Ishikawa (cell line): Measurements from ENCODE around the gene PCNX3.

Experiments used
- CEBPB ChIP-seq: IDR thresholded peaks from 2 replicates; pipeline ENCODE4 v1.6.1; 2012
- CREB1 ChIP-seq: IDR thresholded peaks from 2 replicates; pipeline ENCODE4 v1.6.1; 2012; ENCODE audit warnings: low read depth
- EGR1 ChIP-seq: IDR thresholded peaks from 2 replicates; pipeline ENCODE4 v1.6.1; 2012
- EP300 ChIP-seq: IDR thresholded peaks from 2 replicates; pipeline ENCODE4 v1.6.1; 2012; ENCODE audit warnings: borderline replicate concordance
- FOXM1 ChIP-seq: IDR thresholded peaks from 2 replicates; pipeline ENCODE4 v1.6.1; 2012; ENCODE audit warnings: low read depth, borderline replicate concordance
- NFIC ChIP-seq: IDR thresholded peaks from 2 replicates; pipeline ENCODE4 v1.6.1; 2012
- RAD21 ChIP-seq: IDR thresholded peaks from 2 replicates; pipeline ENCODE4 v1.6.1; 2012; ENCODE audit warnings: low read depth
- TAF1 ChIP-seq: IDR thresholded peaks from 2 replicates; pipeline ENCODE4 v1.6.1; 2012; ENCODE audit warnings: low read depth, mild to moderate bottlenecking
- TCF12 ChIP-seq: IDR thresholded peaks from 2 replicates; pipeline ENCODE4 v1.6.1; 2012; ENCODE audit warnings: low read depth
- TEAD4 ChIP-seq: IDR thresholded peaks from 2 replicates; pipeline ENCODE4 v1.6.1; 2012
- USF1 ChIP-seq: IDR thresholded peaks from 2 replicates; pipeline ENCODE4 v1.6.1; 2012
- YY1 ChIP-seq: IDR thresholded peaks from 2 replicates; pipeline ENCODE4 v1.6.1; 2012; ENCODE audit warnings: low read depth
- ZBTB7A ChIP-seq: IDR thresholded peaks from 2 replicates; pipeline ENCODE4 v1.6.1; 2012; ENCODE audit warnings: low read depth
- TF ChIP-seq, protein P1 (sequence below): IDR thresholded peaks from 2 replicates; pipeline ENCODE4 v1.6.1; 2012; ENCODE audit warnings: low read depth, mild to moderate bottlenecking
- TF ChIP-seq, protein P2 (sequence below): IDR thresholded peaks from 2 replicates; pipeline ENCODE4 v1.6.1; 2012

PCNX3 gene

GRCh38 chr11:65657426-65657825 is 41.9 kb downstream of the PCNX3 start:
- TF ChIP-seq, protein P1, sequence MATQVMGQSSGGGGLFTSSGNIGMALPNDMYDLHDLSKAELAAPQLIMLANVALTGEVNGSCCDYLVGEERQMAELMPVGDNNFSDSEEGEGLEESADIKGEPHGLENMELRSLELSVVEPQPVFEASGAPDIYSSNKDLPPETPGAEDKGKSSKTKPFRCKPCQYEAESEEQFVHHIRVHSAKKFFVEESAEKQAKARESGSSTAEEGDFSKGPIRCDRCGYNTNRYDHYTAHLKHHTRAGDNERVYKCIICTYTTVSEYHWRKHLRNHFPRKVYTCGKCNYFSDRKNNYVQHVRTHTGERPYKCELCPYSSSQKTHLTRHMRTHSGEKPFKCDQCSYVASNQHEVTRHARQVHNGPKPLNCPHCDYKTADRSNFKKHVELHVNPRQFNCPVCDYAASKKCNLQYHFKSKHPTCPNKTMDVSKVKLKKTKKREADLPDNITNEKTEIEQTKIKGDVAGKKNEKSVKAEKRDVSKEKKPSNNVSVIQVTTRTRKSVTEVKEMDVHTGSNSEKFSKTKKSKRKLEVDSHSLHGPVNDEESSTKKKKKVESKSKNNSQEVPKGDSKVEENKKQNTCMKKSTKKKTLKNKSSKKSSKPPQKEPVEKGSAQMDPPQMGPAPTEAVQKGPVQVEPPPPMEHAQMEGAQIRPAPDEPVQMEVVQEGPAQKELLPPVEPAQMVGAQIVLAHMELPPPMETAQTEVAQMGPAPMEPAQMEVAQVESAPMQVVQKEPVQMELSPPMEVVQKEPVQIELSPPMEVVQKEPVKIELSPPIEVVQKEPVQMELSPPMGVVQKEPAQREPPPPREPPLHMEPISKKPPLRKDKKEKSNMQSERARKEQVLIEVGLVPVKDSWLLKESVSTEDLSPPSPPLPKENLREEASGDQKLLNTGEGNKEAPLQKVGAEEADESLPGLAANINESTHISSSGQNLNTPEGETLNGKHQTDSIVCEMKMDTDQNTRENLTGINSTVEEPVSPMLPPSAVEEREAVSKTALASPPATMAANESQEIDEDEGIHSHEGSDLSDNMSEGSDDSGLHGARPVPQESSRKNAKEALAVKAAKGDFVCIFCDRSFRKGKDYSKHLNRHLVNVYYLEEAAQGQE: no peak
- TF ChIP-seq RAD21 (no peak), CREB1 (no peak), USF1 (no peak), FOXM1 (no peak), YY1 (no peak), TCF12 (no peak)
- TF ChIP-seq, protein P2, sequence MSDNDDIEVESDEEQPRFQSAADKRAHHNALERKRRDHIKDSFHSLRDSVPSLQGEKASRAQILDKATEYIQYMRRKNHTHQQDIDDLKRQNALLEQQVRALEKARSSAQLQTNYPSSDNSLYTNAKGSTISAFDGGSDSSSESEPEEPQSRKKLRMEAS: no peak

DNA sequence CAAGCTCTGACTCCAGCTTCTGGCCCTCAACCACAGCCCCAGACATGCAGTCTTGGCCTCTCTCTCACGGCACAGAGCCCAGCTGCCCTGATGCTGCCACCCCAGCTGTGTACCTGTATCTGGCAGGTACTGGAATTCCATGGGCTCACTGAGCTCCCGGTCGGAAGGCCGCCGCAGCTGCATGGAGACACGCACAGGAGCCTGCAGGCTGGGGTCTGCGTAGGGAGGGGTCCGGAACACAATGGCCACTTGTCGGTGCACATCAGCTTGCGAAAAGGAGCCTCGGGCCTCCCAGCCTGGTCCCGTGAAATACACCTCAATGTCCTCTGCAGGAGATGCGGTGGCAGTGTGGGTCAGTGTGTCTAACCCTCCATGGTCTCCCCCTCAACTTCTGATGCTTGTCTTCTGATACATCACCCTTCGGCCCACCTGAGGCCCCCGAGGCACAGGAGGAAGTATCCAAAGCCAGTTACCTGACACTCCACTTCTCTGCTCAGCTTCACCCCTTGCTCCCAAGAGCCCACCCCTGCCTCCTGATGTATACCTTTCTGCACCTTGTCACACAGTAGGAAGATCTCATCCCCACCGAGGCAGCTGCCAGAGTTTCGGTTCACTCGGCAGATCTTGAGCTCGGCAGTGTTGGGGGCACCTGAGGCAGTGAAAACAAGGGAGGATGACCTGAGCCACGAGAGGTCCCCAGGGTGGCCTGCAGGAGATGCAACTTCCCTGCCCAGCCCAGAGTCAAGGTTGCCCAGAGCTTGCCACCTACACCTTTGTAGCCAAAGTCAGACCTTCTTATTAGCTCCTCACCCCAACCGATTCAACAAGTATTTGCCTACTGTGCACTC is 42.8 kb downstream of the PCNX3 start:
- no peak for TF ChIP-seq TCF12
- TF ChIP-seq CEBPB: no peak
- TF ChIP-seq NFIC: no peak
- no peak for TF ChIP-seq FOXM1
- no peak for TF ChIP-seq EP300
- TF ChIP-seq, protein P1: no peak
- TF ChIP-seq, protein P2: no peak
- no peak for TF ChIP-seq EGR1
- TF ChIP-seq USF1: no peak
- TF ChIP-seq TEAD4: no peak
- no peak for TF ChIP-seq ZBTB7A
- TF ChIP-seq TAF1: no peak
- no peak for TF ChIP-seq YY1

- TF ChIP-seq NFIC: no peak
- no peak for TF ChIP-seq TEAD4
These were observed 44.5 kb downstream of the PCNX3 start for GRCh38 chr11:65660038-65660437.

- no peak for TF ChIP-seq CEBPB
- no peak for TF ChIP-seq FOXM1
- no peak for TF ChIP-seq YY1
- TF ChIP-seq CREB1: no peak
- no peak for TF ChIP-seq ZBTB7A
- no peak for TF ChIP-seq TEAD4
- TF ChIP-seq TCF12: no peak
These were observed 46.1 kb downstream of the PCNX3 start for GRCh38 chr11:65661599-65662246.

- TF ChIP-seq, protein P1: no peak
- TF ChIP-seq TCF12 (no peak), ZBTB7A (no peak), CEBPB (no peak), EP300 (no peak), RAD21 (no peak), TAF1 (no peak), CREB1 (no peak), YY1 (no peak), USF1 (no peak), EGR1 (no peak)
- TF ChIP-seq, protein P2: no peak
These were observed 46.7 kb downstream of the PCNX3 start for GRCh38 chr11:65662247-65662798.
